Measurements from ENCODE around the gene TMPRSS9.
"Not testable (repeated sequence)": the region's sequence is repeated elsewhere in the genome, so short reads cannot be mapped to it uniquely, and the experiment has no call there.

TMPRSS9 gene

GRCh38 chr19:2343289-2343982 is 16.6 kb upstream of the TMPRSS9 start:
- no peak for DNase-seq

- no peak for DNase-seq
These were observed 15.6 kb upstream of the TMPRSS9 start for GRCh38 chr19:2344381-2344870.

GRCh38 chr19:2345076-2345475 is 15.0 kb upstream of the TMPRSS9 start:
- DNase-seq, result no peak

GRCh38 chr19:2345794-2346663 is 14.0 kb upstream of the TMPRSS9 start:
- DNase-seq, result no peak

- not testable (repeated sequence) for DNase-seq
These were observed 10.2 kb upstream of the TMPRSS9 start for GRCh38 chr19:2349818-2350217.

- no peak for DNase-seq
These were observed 9.4 kb upstream of the TMPRSS9 start for GRCh38 chr19:2350656-2351055.

GRCh38 chr19:2351591-2351990 is 8.5 kb upstream of the TMPRSS9 start:
- DNase-seq, result no peak

GRCh38 chr19:2352121-2352520 is 7.9 kb upstream of the TMPRSS9 start:
- DNase-seq, result no peak

- DNase-seq, result no peak
These were observed 6.7 kb upstream of the TMPRSS9 start for GRCh38 chr19:2353159-2353886.

GRCh38 chr19:2353887-2354592 is 6.0 kb upstream of the TMPRSS9 start:
- DNase-seq, result no peak

- DNase-seq, result no peak
These were observed 5.4 kb upstream of the TMPRSS9 start for GRCh38 chr19:2354670-2355069.

- no peak for DNase-seq
These were observed 4.7 kb upstream of the TMPRSS9 start for GRCh38 chr19:2355168-2356035.

- DNase-seq, result no peak
These were observed 3.9 kb upstream of the TMPRSS9 start for GRCh38 chr19:2356036-2356646.

- no peak for DNase-seq
These were observed 2.5 kb upstream of the TMPRSS9 start for GRCh38 chr19:2357279-2358206.

GRCh38 chr19:2358548-2359173 is 1.4 kb upstream of the TMPRSS9 start:
- no peak for DNase-seq

- DNase-seq, result no peak
These were observed 768 bp downstream of the TMPRSS9 start for GRCh38 chr19:2360833-2361232.

- DNase-seq, result no peak
These were observed 1.4 kb downstream of the TMPRSS9 start for GRCh38 chr19:2361246-2362045.
